NCI-H82 (cell line): Measurements from ENCODE around the gene UNC13B.

ENCODE experiments used
- DNase-seq: peaks from one replicate; lab custom pipeline; 2025; lab: John Stamatoyannopoulos, UW

Gene UNC13B

DNA sequence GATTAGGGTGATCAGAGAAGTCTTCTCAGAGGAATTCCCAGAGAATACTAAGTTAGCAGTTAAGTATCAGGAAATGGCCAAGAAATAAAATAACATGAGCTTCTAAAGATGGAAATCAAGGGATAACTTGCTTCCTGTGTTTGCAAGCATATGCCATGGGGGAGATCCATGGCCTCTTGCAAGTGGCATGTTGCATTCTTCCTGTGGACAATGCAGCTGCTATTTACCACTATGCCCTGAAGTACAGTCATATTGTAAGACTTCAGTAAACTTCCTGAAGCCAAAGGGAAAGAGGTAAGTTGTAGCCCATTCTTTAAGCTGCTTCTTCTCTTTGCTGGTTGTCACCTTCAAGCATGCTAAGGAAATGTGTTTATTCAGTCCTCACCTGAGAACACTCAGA lies 173.4 kb downstream of the UNC13B start:
- no peak for DNase-seq

- no peak for DNase-seq
Observed at GRCh38 chr9:35338086-35338485, 176.3 kb downstream of the UNC13B start.

DNA sequence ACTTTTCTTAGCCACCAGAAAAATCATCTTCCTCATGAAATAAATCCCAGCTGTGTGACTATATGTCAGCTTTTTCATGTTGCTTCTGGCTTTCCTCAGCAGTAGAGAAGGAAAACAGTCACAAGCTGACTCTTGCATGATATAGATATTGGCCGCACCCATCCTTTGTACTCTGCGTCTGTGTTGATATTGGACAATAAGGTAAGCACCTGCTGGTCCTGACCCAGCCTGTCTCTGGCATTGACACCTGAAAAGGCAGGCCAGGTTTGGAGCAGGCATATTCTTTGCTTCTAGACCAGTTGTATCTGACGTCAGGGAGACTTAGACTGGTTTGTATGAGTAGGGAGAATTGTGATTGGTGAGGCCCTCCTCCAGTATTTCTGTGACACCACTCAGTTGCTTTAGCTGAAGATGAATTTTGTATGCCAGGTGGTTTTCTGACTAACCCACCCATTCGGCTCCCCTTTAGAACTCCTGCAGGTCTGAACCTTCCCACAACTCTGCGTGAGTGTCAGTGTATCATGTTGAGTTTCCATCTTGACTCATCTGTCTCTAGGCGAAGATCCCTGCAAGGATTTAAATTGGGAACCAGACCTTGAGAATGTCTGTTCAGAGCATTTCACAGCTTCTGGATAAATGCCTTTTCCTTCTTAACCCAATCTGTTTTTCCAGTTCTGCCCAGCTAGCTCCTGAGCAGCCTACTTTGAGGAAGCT lies 176.9 kb downstream of the UNC13B start:
- no peak for DNase-seq

- no peak for DNase-seq
Observed at GRCh38 chr9:35340046-35340445, 178.2 kb downstream of the UNC13B start.

DNA sequence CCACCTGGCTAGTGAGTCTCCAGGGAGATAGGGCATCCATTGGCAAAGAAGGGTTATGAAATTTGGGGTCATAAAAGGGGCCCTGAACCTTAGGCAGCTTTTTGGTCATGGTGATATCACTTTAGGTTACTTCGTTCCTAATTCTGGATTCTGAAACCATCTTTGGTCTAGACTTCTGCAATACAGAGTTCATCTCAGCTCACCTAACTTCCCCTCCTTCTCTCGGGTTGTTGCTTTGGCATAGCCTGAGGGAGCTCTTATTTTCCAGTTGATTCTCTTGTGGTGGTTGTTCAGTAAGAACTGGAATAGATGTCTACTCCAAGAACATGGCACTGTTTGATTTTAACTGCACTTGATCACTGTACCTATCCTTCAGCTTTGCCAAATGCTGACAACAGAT lies 179.2 kb downstream of the UNC13B start:
- no peak for DNase-seq

DNA sequence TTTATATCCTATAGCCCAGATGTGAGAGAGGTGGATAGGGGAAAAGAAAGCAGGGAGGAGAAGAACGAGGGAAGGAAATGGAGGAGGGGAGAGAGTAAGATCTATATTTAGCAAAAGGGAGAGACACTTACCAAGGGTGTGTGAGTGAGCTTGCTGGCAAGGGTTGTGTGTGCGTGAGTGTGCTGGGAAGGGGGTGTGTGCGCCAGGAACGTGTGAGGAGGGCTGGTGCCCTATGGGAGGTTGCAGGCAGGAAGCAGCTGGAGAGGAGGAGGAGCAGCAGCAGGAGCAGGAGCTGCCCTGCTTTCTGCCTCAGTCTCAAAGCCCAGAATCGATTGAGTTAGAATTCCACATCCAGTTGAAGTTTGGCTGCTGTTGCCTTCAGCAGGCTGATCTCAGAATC lies 179.8 kb downstream of the UNC13B start:
- DNase-seq = no peak

DNA sequence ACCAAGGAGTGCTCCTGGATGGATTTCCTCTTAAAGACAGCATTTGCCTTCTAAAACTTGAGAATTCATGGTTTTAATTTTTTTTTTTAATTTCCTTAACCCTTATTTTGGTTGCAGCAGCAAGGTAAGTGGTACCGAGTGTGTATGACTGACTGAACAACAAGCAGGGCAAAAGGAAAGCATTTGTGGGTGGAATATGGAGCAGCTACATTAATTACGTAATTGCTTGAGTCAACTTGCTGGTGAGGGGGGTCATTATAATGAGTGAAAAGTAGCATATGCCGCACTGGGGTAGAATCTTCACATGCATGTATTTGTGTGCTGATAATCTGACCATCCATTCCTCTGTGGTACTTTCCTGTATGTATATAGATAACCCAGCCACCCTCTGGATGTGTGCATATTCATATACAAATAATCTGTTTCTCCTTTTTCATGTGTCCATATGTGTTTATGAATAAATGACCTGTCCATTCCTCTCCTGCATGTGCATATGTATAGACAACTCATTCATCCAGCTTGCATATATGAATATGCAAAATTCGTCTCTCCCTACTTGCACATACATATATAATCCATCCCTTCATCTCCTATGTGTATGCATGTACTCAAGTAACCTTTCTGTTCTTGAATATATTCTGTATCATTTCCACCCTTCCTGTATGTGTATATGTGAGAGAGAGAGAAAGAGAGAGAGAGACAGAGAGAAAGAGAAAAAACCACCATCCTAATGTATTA lies 180.6 kb downstream of the UNC13B start:
- DNase-seq = no peak

- DNase-seq = no peak
Observed at GRCh38 chr9:35348109-35348508, 186.3 kb downstream of the UNC13B start.

DNA sequence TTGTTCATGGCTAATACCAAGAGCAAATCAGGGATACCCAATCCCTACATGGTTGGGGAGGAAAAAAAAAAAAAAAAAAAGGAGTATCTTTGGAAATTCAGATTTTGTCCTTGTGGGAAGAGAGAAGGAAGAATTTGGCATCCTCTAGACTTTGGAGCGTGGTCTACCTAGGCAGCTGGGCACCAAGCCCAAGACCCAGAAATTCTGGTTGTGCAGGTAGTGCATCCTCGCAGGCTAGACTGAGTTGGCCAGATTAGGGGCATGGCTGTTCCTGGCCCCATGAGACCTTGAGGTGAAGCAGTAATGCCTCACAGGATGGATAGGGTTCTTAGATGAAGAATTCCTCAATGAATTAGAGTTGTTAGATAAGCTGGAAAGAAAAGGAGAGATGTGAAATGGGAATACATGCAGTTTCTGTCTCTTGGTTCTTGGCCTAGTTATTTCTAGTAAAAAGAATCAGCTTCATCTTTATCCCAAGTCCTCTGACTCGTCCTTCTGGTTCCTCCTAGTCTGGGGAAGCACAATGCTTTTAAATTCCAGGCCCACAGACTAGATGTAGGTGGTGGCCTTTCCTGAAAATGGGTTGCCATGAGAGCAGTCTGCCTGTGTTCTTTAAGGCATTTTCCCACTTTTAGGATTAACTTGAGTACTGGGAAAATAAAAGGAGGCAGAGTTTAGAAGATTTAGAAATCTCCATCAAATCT lies 187.6 kb downstream of the UNC13B start:
- no peak for DNase-seq

DNA sequence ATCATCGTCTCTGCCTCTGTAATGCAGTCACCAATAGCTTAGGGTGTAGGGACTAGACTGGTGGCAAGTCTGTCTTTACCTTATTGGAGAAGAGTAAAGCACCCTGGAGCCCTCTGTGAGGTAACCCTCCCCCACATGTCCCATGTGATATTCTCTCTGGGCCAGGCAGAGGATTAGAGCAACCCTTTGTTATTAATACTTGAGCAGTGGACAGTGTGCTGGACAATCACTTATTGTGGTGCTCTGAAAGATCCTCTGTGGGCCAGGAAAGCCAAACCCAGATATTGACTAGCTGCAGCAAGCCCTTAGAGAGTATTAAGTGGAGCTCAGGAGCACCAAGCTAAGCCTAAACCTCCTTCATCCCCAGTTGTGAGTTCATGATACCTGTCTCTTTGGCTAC lies 188.4 kb downstream of the UNC13B start:
- no peak for DNase-seq

DNA sequence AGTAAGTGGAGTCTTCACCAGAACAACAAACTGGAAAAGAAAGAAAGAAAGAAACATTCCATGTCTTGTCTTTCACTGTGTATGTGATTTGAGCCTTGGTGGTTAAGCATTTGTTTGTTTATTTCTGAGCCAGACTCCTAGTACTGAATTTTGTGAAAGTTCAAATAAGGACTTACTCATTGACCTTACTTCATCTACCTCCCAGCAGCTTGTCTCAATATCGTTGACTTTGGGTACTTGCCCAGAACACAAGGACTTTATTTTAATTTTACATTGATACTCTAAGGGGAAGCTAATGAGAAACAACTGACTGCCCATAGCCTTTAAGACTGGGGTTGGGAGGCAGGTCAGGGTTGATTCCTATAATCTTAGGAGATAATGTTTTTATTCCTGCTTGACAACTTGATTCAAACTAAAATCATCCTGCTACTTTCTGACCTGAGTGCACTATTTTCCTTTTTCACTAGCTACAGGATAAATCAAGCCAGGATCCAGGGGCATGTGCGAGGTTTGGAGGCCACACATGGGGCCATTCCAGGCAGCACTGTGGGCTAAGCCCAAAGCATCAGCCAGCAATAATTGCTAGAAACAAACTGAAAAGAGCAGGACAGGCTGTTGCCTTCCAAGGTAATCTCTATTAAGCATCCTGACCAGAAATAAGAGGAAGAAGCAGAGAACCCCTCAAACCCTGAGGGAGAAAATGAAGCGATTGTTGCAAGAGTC lies 189.2 kb downstream of the UNC13B start:
- DNase-seq = no peak

- peak; percentile 2 for DNase-seq
Observed at GRCh38 chr9:35353731-35354365, 192.0 kb downstream of the UNC13B start.

DNA sequence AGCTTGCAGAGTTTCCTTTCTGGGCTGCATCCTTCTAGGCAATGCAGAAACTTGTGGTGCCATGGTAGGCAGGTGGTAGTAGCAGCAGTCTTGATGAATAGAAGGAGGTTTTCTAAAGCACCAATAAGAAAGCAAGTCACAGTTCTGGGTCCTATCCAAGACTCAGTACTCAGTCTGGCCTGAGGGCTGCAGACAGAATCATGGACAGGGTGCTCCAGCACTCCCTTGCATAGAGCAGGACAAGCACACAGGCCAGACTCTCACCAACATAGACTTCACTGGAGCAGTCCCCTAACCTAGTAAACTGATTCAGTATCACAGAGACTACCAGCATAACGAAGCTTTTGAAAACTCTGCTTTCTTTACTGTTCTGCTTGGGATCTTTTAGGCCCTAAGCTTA lies 194.1 kb downstream of the UNC13B start:
- DNase-seq = no peak

GRCh38 chr9:35357116-35357515 lies 195.3 kb downstream of the UNC13B start:
- no peak for DNase-seq

DNA sequence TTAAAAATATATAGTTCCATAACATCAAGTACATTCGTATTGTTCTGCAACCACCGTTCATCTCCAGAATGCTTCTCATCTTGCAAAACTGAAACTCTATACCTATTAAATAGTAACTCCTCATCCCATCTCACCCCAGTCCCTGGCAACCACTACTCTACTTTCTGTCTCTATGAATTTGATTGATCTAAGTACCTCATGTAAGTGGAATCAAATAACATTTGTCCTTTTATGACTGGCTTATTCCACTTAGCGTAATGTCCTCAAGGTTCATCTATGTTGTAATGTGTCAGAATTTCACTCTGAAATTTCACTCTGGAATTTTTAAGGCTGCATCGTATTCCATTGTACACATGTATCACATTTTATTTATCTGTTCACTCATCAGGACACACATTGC lies 196.0 kb downstream of the UNC13B start:
- DNase-seq = no peak

DNA sequence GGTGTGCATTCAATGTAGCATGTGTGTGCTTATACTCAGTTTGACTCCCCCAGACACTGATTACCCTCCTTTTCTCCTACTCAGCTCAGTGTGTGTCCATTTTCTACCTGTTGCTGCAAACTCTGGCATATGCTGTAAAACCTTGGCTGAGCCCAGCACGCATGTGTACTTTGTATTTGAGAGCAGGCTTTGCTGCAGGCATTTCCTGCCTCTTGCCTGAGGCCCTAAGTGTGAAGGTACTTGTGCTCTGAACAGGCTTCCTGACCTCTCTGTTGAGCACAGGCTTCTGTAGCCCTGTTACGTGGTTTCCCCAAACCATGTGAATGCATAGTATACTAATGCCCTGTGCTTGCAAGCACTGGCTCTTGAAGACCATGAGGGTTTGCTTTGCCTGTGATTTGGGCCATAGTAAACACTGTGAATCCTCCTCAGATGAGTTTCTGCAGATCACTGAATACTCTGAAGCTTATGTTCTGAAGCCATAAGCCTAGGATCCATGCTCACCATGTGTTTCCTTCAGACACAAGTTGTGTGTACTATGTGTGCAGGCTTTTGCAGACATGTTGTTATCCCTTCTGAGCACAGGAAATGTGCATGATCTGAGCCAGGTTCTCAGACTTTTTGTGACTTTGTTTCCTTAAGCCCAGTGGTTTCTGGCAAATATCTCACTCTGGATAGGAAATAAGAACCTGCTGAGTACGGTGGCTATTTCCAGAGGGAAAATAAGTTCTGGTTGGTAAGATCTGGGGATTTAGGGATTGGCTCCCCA lies 203.2 kb downstream of the UNC13B start:
- DNase-seq = no peak

- DNase-seq = no peak
Observed at GRCh38 chr9:35366627-35367026, 204.8 kb downstream of the UNC13B start.

DNA sequence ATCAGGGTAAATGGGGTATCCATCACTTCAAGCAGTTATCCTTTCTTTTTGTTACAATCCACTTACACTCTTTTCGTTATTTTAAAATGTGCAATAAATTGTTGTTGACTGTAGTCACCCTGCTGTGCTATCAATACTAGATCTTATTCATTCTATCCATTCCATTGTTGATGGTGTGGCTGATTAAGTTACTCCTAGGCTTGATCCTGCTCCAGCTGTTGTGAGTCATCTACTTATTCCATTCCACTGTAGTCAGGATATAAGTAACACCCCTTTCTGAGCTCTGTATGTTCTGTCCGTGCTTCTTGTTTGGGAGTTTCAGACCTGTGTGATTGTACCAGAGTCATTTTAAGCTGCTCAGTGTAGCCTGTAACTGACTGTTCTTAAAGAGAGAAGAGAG lies 205.6 kb downstream of the UNC13B start:
- DNase-seq = peak; percentile 6

DNA sequence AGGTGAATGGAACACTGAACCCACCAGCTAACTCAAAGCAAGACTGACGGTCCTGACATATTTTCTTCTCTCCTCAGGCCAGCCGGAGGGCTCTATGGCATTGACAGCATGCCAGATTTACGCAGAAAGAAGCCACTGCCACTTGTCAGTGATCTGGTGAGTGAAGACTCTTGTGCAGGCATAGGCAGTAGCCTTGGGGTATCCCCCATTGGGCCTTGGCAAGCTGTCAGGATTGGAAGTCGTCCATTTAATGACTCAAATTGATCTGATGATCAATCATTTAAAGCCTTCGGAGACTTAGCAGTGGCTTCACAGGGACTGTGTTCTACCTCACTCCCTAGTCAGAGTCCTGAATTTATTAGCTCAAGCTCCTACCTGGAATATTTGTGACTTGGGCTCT lies 208.4 kb downstream of the UNC13B start:
- DNase-seq = no peak

DNA sequence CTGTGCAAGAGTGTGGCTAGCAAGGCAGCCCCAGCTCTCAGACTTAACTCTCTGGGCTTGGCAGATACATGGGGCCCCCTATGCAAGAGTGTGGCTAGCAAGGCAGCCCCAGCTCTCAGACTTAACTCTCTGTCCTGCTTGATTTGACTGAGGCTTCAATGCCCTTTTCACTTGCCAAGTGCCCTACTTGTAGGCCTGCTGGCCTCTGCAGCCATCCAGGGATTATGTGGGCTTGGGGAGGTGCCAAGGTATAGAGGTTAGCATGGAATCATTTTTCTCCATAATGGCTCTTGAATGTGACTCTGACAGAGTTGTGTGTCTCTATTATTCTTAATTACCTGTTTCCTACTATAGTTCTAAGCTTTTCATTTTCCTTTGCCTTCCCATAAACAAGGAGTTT lies 212.6 kb downstream of the UNC13B start:
- no peak for DNase-seq

DNA sequence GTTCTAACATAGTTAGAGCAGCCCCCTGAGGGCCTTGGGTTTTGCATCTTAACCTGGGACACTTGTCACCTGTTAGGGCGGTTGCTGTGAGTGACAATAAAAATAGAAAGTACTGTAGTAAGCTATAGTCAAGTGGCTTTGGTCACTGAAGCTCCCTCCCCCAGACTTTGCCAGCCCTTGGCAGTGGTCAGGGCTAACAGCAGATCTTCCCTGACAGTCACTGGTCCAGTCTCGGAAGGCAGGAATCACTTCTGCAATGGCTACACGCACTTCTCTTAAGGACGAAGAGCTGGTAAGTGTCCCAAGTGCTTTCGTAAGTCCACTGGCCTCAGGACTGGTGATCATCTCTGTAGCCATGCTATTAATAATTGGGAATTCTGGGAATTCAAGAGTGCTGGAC lies 213.1 kb downstream of the UNC13B start:
- DNase-seq = no peak
